Non-pigmented ciliary epithelial cell (primary cell): ENCODE data around the gene NRXN3.

Experiments
- DNase-seq: peaks from one replicate; pipeline ENCODE4 v3.0.0-alpha.2; 2010; ENCODE audit warnings: low read depth

NRXN3 gene

DNA sequence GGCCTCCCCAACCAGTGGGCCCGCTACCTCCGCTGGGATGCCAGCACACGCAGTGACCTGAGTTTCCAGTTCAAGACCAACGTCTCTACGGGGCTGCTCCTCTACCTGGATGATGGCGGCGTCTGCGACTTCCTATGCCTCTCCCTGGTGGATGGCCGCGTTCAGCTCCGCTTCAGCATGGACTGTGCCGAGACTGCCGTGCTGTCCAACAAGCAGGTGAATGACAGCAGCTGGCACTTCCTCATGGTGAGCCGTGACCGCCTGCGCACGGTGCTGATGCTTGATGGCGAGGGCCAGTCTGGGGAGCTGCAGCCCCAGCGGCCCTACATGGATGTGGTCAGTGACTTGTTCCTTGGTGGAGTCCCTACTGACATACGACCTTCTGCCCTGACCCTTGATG lies 73.0 kb downstream of the NRXN3 start:
- no peak for DNase-seq

DNA sequence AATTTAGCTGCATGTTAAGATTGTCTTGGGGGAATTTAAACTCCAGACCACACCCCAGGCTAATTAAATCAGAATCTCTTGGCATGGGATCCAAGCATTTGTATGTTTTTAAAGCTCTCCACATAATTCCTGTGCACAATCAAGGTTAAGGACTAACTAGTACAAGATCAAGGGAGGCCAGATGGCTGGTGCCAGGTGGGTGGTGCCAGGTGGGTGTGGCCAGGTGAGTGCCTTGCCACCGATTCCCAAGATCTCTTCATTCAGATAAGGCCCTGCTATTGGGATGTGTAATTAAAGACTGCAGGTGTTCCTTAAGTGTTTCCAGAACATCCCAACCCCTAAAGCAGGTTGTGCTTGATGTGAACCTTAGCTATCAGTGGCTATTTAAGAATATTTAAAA lies 75.1 kb downstream of the NRXN3 start:
- no peak for DNase-seq

GRCh38 chr14:78248501-78249090 lies 78.4 kb downstream of the NRXN3 start:
- no peak for DNase-seq

- DNase-seq = no peak
Measured at GRCh38 chr14:78251308-78251707, 81.1 kb downstream of the NRXN3 start.

DNA sequence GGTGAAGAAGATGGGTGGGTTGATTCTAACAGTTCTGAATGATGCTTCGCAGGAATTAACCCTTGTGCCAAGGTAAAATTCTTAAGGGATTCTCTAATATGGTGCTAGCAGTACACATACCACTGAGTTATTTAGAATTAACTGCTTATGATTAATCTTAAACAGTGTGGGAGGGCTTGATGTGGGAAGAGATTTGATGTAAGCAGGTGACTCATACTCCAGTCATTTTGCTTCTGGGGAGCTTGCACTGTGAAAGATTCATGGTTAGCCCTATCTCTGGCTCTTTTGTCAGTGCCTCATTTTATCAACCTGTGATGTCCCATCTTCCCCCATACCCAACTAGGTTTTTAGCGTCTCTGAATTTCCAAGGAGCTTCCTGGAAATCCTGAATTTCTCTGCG lies 83.8 kb downstream of the NRXN3 start:
- peak; percentile 38 for DNase-seq

GRCh38 chr14:78254911-78255461 lies 84.8 kb downstream of the NRXN3 start:
- DNase-seq = no peak

GRCh38 chr14:78259831-78260230 lies 89.7 kb downstream of the NRXN3 start:
- DNase-seq = no peak

- DNase-seq = no peak
Measured at GRCh38 chr14:78278464-78279250, 108.5 kb downstream of the NRXN3 start.

- no peak for DNase-seq
Measured at GRCh38 chr14:78282437-78282836, 112.3 kb downstream of the NRXN3 start.

- no peak for DNase-seq
Measured at GRCh38 chr14:78286210-78286609, 116.0 kb downstream of the NRXN3 start.

- no peak for DNase-seq
Measured at GRCh38 chr14:78292003-78292402, 121.8 kb downstream of the NRXN3 start.

GRCh38 chr14:78297858-78298257 lies 127.7 kb downstream of the NRXN3 start:
- DNase-seq = no peak

DNA sequence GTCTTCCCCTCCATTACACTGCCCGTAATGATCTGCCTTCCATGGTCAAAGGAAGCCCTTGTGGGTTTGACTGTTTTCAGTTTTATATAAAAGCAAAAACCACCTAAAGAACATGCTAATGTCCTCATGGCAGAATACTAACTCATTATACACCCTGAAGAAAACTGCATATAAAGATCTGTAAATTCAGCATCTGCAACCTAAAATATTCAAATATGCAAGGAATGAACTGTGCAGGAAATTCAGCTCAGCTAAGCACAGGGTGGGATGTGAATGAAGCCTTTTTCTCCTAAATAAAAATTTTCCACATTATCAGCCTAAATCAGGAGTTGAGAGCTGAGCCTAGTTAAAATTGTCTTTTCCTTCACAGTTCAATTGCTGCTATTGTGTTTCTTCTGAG lies 128.1 kb downstream of the NRXN3 start:
- no peak for DNase-seq

DNA sequence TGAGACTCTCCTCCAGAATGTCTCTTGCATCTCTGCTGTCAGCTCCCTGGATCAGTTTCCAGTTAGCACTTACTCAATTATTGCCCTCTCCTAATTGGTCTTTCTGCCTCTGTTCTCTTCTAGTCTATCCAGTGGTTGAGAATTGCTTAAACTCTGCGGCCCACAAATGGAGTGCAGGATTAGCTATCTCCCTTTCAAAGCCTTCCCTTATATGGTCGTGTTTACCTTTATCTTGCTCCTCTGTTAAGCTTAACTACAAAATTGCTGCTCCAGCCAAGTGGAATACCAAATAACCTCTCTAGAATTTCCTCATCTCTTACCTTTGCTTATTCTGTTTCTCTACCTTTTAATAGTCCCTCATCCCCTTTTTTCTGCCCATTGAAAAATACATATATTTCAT lies 132.7 kb downstream of the NRXN3 start:
- no peak for DNase-seq

GRCh38 chr14:78307671-78308070 lies 137.5 kb downstream of the NRXN3 start:
- DNase-seq = no peak

DNA sequence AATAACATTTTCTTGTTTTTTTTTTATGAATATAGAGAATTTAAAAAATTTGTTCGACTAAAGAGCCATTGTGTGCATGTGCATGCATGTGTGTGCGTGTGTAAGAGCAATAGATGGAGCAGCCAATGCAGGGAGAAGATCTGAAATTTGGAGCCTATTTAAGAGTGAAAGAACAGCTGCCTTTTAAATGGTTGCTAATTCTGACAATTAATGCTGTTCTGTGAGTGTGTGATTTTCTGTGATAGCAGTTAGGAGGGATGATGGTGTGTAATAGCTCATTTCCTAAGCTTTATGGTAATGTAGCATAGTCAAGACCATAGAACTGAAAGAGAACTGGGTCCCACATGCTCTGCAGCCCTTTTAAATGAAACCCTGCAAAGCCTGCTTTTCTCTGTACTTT lies 137.9 kb downstream of the NRXN3 start:
- DNase-seq = no peak

DNA sequence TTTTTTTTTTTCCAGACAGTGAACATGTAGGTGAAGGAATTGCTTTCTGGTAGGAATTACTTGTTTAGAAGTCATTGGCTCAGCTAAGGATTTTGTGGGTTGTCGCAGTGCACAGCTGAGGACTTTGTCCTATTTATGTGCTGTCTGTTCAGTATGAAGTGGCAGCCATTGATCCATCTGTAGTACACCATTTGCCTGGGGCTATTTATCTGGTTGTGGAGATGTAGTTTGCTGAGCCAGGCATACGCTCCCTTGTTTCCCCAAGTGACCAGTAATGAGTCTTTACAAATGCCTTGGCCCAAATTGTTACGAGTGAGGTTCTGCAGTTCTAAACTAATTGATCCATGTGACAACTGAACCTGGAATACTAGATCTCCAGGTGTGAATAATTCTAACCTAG lies 140.1 kb downstream of the NRXN3 start:
- DNase-seq = no peak

- DNase-seq = no peak
Measured at GRCh38 chr14:78313499-78313898, 143.3 kb downstream of the NRXN3 start.

DNA sequence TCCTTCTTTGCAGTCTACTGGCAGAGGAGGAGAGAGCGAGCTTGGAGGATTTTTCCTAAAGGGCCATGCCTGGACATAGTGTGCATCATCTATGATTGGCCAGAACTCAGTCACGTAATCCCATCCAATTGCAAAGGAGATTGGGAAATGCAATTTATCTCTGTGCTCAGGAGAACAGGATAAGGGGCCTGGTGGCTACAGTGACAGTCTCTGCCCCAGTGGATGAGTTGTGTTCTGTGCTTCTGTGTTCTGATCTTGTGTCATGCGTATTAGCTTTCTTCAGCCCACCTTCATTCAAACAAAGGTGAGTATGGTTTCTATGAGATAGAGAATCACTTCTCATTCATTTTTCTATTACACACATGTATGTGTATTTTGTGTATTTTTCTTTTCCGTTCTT lies 144.3 kb downstream of the NRXN3 start:
- DNase-seq = no peak

GRCh38 chr14:78316052-78316451 lies 145.9 kb downstream of the NRXN3 start:
- no peak for DNase-seq

GRCh38 chr14:78316786-78317185 lies 146.6 kb downstream of the NRXN3 start:
- DNase-seq = no peak

DNA sequence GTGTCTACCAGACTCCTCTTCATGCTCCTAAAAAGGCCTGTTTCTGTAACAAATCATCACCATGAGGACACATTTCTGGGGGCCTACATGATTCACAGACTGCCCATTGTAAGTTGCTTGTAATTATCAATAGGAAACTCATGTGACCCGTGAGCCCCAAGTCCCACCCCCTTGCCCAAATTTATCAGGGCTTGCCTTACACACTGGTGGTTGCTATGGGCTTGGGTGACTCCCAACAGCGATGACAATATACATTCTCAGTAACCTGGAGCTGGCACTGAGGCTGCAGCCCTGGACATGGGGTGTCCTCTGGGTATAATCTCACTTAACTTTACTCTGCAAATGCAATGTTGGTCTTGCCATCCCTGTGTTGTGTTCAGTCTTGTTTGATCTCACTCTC lies 149.2 kb downstream of the NRXN3 start:
- DNase-seq = no peak

DNA sequence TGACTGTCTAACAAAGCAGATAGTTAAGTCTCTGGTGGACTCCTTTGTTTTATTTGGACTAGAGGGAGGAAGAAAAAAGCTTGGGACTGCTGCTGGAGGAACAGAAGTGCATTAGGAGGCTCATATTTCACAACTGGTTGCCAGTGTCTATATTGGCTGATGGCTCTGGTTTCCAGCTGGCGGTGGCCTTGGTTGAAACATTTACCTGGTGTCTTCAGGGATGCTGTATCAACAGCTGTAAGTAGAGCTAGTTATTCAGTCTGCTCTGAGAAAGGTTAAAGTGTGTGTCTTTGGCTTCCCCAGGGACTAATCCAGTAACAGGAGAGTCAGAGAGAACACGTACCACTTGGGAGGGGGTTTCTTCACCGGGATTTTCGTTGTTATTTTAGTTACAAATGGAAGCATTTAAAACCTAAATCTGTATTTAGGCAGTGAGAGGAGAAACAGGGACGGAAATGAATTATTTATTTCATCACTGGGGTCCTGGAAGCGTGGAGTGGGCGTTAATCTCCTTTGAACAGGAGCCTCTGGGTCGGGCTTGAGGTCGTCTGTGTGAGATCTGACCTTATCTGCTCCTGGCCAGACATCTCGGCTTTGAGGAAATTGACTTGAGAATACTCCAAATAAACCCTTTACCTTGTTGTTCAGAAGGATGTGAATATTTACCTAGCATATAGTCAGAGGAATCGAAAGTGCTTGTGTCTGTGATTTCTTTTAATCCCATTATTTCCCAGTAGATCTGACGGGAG lies 149.9 kb downstream of the NRXN3 start:
- DNase-seq = no peak
